Spleen (tissue), 7 donors: ENCODE measurements around the gene KRT83.
"Not testable (repeated sequence)": the region's sequence is repeated elsewhere in the genome, so short reads cannot be mapped to it uniquely, and the experiment has no call there.

ENCODE experiments used
- POLR2A ChIP-seq, 3 donors: fragments of 450-650 bp; IDR thresholded peaks; one replicate each; pipeline ENCODE4 v1.5.1; 2017; ENCODE audit warnings: antibody characterized with exemption in 3 of 3, mild to moderate bottlenecking in 1 of 3
- TF ChIP-seq, protein P1 (sequence below), 11 experiments: fragments of 200-600 bp in 7 of 11; fragments of 450-650 bp in 4 of 11; sonication (generic) in 4 of 11; IDR thresholded peaks in 8 of 11; conservative IDR thresholded peaks in 3 of 11; 1 replicate in 7 of 11; 2 replicates in 4 of 11; pipeline versions ENCODE4 v1.4.0 to v1.8.0; 2016 to 2021; ENCODE audit warnings: antibody characterized with exemption in 11 of 11, inconsistent platforms in 4 of 11, mild to moderate bottlenecking in 1 of 11
- donor health status: DM: no; HTN: no; CAD: no; lungs with moderate emphysema.
- donor health status: DM: no; HTN: no; CAD: no.
- donor health status: DM: no; HTN: no; CAD: no.

DNA sequence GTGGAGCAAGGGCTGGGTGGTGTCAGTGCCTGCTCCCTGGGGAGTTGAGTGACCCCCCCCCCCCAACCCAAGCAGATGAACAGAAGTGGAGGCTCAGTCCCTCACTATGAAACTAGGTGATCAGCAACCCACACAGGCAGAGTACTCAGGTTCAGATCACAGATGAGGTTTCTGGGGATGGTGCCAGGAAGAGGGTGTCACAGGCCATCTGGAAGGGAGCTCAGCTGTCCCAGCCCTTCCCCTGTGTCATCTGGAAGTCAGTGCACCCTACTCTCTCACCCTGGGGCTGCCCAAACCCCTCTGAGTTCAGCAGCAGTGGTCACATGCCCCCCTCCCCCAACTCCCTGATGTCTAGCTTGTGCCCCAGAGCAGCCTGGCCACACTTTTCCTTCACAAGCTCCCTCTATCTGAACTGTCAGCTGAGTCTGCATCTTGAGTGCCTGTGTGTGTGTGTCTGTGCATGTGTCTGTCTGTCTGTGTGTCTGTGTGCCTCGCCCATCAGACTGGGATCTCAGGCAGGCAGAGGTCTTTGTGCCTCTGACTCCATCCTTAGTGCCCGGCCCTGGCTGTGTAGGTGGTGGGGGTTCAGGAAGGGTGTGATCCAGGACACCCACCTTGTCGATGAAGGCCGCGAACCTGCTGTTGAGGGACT is 30.6 kb downstream of the KRT83 start:
- TF ChIP-seq, protein P1, sequence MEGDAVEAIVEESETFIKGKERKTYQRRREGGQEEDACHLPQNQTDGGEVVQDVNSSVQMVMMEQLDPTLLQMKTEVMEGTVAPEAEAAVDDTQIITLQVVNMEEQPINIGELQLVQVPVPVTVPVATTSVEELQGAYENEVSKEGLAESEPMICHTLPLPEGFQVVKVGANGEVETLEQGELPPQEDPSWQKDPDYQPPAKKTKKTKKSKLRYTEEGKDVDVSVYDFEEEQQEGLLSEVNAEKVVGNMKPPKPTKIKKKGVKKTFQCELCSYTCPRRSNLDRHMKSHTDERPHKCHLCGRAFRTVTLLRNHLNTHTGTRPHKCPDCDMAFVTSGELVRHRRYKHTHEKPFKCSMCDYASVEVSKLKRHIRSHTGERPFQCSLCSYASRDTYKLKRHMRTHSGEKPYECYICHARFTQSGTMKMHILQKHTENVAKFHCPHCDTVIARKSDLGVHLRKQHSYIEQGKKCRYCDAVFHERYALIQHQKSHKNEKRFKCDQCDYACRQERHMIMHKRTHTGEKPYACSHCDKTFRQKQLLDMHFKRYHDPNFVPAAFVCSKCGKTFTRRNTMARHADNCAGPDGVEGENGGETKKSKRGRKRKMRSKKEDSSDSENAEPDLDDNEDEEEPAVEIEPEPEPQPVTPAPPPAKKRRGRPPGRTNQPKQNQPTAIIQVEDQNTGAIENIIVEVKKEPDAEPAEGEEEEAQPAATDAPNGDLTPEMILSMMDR (IDR thresholded peaks at IDR 0.05 in 8 of 11, conservative IDR thresholded peaks at IDR 0.05 in 3 of 11), result not testable (repeated sequence)
- not testable (repeated sequence) for TF ChIP-seq POLR2A (IDR thresholded peaks at IDR 0.05)
